ENCODE measurements around the gene CFAP58.
"Not testable (repeated sequence)": the region's sequence is repeated elsewhere in the genome, so short reads cannot be mapped to it uniquely, and the experiment has no call there.

The CFAP58 gene

DNA sequence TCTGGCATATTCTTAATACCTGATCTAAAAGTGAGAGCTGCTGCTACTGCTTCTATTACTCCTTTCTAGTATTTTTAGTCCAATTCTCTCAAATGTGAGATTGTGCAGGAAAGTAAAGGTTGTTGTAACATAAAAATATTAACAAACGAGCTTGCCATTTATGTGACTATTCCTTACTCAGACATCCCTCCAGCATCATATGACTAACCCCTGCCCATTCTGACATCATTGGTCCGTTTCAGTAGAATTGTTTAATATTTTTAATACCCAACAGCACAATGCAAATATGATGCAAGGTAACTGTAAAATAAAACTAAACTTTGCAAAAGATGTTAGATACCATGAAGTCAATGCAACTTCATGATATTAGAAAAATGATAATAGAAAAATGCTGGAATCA, 83.6 kb downstream of the CFAP58 start:
- DNase-seq (ENCODE audit: low read depth): peak; percentile 22

- no peak for DNase-seq (ENCODE audit: low read depth)
These were observed 86.6 kb downstream of the CFAP58 start for GRCh38 chr10:104440221-104440620.

DNA sequence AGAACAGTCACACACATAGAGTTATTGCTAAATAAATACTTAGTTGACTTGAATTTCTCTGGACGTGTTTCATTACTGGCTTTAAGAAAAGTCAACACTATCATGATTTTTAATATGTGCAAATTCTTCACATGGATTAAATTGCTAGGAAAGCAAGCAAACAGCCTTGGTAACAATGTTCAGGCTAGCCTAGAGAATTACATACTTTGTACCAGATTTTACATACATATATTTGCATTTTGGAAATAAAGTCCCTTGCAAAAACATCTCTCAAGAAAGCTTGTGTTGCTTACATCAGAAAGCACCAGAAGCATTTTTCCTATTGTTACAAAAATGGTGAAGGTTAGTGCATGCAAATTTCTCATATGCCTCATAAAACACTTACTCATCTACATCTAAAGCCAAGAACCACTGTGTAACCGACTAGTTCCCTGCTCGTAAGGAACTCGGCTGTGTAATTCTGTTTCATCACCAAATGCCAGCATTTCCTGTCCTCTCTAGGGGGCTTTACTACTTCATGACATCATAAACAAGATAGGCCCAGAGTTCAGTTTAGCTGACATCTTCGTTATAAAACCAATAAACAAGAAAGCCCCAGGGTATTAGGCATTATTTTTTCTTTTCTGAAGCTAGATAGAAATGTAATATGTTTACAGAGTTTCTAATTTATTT, 87.8 kb downstream of the CFAP58 start:
- DNase-seq (ENCODE audit: low read depth): peak; percentile 99

- peak; percentile 91 for DNase-seq (ENCODE audit: low read depth)
These were observed 91.7 kb downstream of the CFAP58 start for GRCh38 chr10:104445359-104445758.

GRCh38 chr10:104446151-104446550, 92.5 kb downstream of the CFAP58 start:
- no peak for DNase-seq (ENCODE audit: low read depth)

DNA sequence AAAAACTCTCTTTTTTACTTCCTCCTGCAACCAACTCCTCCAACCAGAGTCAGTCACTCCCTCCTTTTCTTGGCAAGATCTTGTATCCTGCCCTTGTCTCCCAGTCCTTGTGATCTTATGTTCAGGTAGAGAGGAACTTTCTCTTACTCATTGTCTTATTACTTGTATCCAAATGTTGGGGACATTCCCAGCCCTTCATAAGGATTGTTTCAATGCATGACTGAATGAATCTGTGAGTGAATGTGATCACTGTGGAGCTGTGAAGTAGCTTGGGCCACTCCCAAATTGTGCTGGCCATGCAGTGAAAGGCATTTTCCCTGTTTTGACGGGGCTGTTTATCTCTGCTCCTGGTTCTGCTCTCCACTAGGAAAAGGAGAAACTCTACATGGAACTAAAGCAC, 93.7 kb downstream of the CFAP58 start:
- no peak for DNase-seq (ENCODE audit: low read depth)

- no peak for DNase-seq (ENCODE audit: low read depth)
These were observed 94.3 kb downstream of the CFAP58 start for GRCh38 chr10:104447906-104448305.

DNA sequence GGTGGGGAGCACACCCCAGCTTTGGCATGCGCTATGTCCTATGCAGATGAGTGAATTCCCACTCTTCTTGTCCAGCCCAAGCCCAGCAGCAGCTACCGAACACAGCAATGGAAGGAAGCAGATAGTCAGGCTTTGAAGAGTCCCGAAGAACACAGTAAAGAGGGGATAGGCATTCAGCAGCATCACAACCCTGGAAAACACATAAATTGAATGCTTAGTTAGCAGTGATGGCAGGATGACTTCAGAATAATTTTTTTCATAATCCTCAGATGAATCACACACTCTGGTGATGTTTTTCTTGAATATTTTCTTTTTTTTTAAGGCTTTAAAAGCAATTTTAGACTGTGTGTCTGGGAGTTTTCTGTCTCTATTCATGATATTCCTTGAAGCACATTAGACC, 95.8 kb downstream of the CFAP58 start:
- DNase-seq (ENCODE audit: low read depth): peak; percentile 55

- DNase-seq (ENCODE audit: low read depth): no peak
These were observed 96.9 kb downstream of the CFAP58 start for GRCh38 chr10:104450490-104450889.

- no peak for DNase-seq (ENCODE audit: low read depth)
These were observed 97.3 kb downstream of the CFAP58 start for GRCh38 chr10:104450954-104451353.

GRCh38 chr10:104452977-104453376, 99.3 kb downstream of the CFAP58 start:
- DNase-seq (ENCODE audit: low read depth): no peak

DNA sequence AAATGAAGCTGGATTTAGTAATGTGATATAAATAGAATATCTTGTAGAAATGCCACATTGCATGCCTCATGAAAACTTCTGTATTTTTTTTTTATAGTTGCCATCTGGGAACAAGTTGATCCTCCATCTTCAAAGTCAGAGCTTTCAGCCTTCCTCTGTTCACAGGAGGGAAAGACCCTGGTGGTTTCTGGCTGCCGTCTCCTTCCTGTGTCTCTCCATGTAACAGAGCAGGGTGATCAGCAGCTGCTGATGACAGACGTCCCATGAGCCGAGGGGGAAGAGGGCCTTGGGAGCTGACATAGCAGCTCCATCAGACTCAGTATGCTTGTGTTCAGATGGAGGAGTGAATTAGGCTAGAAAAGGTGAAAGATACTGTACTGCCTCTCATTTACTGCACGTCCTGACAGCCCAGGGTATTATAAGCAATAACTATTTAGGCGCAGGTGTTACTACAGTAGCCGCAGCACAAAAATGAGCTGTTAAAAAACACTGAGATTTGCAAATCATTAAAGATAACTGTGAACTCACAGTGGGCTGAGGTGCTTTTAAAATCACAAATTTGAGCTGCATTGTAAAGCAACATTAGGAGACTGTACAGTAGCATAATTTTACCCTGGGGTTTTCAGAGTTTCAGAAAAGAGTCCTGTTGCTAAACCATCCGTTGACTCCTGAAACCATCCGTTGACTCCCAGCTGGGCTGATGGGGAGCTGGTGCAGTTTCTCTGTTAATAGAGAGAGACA, 103.3 kb downstream of the CFAP58 start:
- no peak for DNase-seq (ENCODE audit: low read depth)

DNA sequence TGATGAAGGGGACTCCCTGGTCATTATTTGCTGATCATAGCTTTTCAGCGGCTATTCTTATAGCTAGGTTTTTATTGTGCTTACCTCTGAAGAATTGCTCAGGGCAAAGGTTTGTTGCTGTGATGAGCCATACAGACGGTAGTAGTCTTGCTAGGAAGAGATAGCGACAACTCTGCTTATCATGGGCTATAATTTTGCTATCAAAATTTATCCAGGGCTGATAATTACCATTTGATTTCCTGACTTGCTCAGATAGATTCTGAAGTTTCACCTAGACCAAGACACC, 103.9 kb downstream of the CFAP58 start:
- DNase-seq (ENCODE audit: low read depth): no peak

GRCh38 chr10:104465575-104465974, 111.9 kb downstream of the CFAP58 start:
- not testable (repeated sequence) for DNase-seq (ENCODE audit: low read depth)

- not testable (repeated sequence) for DNase-seq (ENCODE audit: low read depth)
These were observed 115.2 kb downstream of the CFAP58 start for GRCh38 chr10:104468818-104469217.

- DNase-seq (ENCODE audit: low read depth): peak; percentile 17
These were observed 118.9 kb downstream of the CFAP58 start for GRCh38 chr10:104472505-104472904.

GRCh38 chr10:104472957-104473745, 119.5 kb downstream of the CFAP58 start:
- DNase-seq (ENCODE audit: low read depth): no peak

- DNase-seq (ENCODE audit: low read depth): peak; percentile 0
These were observed 124.7 kb downstream of the CFAP58 start for GRCh38 chr10:104478380-104478779.

GRCh38 chr10:104479906-104480593, 126.4 kb downstream of the CFAP58 start:
- DNase-seq (ENCODE audit: low read depth): no peak

DNA sequence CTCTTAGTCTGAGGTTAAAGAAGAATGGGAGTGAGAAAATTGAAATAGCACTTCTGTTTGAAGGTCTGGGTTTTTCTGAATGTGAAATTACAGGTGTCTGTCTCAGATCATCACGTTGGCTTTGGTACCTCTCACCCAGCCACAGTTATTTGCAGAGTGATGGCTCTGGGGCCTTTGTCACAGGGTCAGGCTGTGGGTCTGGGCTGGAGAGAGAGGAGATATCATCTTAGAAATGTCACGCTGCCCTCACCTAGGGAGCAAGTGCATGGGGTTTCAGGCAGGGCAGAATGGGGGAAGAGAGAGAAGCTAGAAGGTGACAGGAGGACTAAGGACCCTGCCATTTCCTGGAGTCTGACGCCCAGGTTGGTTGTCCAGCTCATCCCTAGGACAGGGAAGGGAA, 127.2 kb downstream of the CFAP58 start:
- DNase-seq (ENCODE audit: low read depth): no peak

DNA sequence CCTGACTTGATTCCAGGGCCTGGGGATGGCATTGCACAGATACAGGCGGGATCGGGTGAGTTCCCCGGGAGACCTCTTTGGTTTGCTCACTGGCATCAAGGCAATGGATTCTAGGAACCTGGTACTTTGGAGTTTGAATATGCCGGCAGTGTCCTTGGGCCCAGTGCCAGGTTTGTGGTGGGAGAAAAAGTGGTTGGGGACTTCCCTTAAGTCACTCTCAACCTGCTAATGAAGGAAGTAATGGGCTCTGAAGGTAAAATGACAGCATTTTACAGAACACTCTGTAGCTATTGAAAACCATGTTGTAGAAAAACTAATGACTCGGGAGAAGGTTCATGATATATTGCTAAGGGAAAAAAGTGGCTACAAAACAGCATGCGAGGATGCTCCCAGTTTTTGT, 129.9 kb downstream of the CFAP58 start:
- DNase-seq (ENCODE audit: low read depth): no peak

GRCh38 chr10:104485632-104486031, 132.0 kb downstream of the CFAP58 start:
- DNase-seq (ENCODE audit: low read depth): no peak

GRCh38 chr10:104486803-104487202, 133.2 kb downstream of the CFAP58 start:
- DNase-seq (ENCODE audit: low read depth): no peak

All from iris pigment epithelial cell (primary cell).